Astrocyte (in vitro differentiated cells and primary cell): ENCODE measurements around the gene CHRDL2. TPM values are rescaled to one million over a fixed set of nuclear protein-coding genes. Genes with fewer than 3 reads are reported as not detected.

Source experiments
- DNase-seq: peaks from one replicate; pipeline ENCODE4 v3.0.0-alpha.2; 2010; ENCODE audit warnings: low read depth
- FAIRE-seq: peaks from 2 replicates; lab custom pipeline; 2011; peaks lifted over from hg19 to GRCh38; lab: Jason Lieb, UNC
- H2AFZ ChIP-seq: 2 replicates; pipeline ENCODE4 v1.6.0; 2012; ENCODE audit warnings: low read depth, low read length, inconsistent platforms
- H3K27ac ChIP-seq: 2 replicates; pipeline ENCODE4 v1.5.1; 2011; ENCODE audit warnings: low read depth, low read length, inconsistent platforms
- H3K27me3 ChIP-seq: 2 replicates; pipeline ENCODE4 v1.6.0; 2011; ENCODE audit warnings: low read length, inconsistent platforms; ENCODE audit not compliant: insufficient read depth
- H3K36me3 ChIP-seq: 2 replicates; pipeline ENCODE4 v1.5.1; 2011; ENCODE audit warnings: low read length, inconsistent platforms; ENCODE audit not compliant: insufficient read depth
- H3K4me1 ChIP-seq: 2 replicates; pipeline ENCODE4 v1.5.1; 2011; ENCODE audit warnings: low read length, inconsistent platforms; ENCODE audit not compliant: insufficient read depth
- H3K4me2 ChIP-seq: 2 replicates; pipeline ENCODE4 v1.6.0; 2012; ENCODE audit warnings: low read length, inconsistent platforms
- H3K4me3 ChIP-seq: 2 replicates; pipeline ENCODE4 v1.5.1; 2011; ENCODE audit warnings: low read depth, mild to moderate bottlenecking, low read length, inconsistent platforms; ENCODE audit not compliant: insufficient read depth
- H3K79me2 ChIP-seq: 2 replicates; pipeline ENCODE4 v1.6.0; 2012; ENCODE audit warnings: mild to moderate bottlenecking, low read length, inconsistent platforms; ENCODE audit not compliant: insufficient read depth
- H3K9ac ChIP-seq: 2 replicates; pipeline ENCODE4 v1.6.0; 2012; ENCODE audit warnings: mild to moderate bottlenecking, low read length, inconsistent platforms
- H3K9me3 ChIP-seq: 2 replicates; pipeline ENCODE4 v1.5.1; 2012; ENCODE audit warnings: low read depth, mild to moderate bottlenecking, low read length, inconsistent platforms; ENCODE audit not compliant: insufficient read depth
- H4K20me1 ChIP-seq: 2 replicates; pipeline ENCODE4 v1.6.0; 2012; ENCODE audit warnings: low read length, inconsistent platforms; ENCODE audit not compliant: insufficient read depth
- H3K27ac Mint-ChIP-seq: one replicate; pipeline ENCODE4 v1.8.0; 2021; ENCODE audit warnings: mild to moderate bottlenecking, mixed read lengths; ENCODE audit not compliant: unreplicated experiment
- H3K27me3 Mint-ChIP-seq: one replicate; pipeline ENCODE4 v1.8.0; 2021; ENCODE audit warnings: low read depth, mixed read lengths; ENCODE audit not compliant: unreplicated experiment
- H3K36me3 Mint-ChIP-seq: one replicate; pipeline ENCODE4 v1.8.0; 2021; ENCODE audit warnings: low read depth, mixed read lengths; ENCODE audit not compliant: unreplicated experiment
- H3K4me1 Mint-ChIP-seq: one replicate; pipeline ENCODE4 v1.8.0; 2021; ENCODE audit warnings: low read depth, mixed read lengths; ENCODE audit not compliant: unreplicated experiment
- H3K4me3 Mint-ChIP-seq: one replicate; pipeline ENCODE4 v1.8.0; 2021; ENCODE audit warnings: mild to moderate bottlenecking, moderate library complexity, mixed read lengths; ENCODE audit not compliant: unreplicated experiment
- H3K9me3 Mint-ChIP-seq: one replicate; pipeline ENCODE4 v1.8.0; 2021; ENCODE audit warnings: mild to moderate bottlenecking, mixed read lengths; ENCODE audit not compliant: unreplicated experiment
- CTCF ChIP-seq: IDR thresholded peaks from 2 replicates; pipeline ENCODE4 v1.5.1; 2011; ENCODE audit warnings: low read depth, mild to moderate bottlenecking, inconsistent platforms, low read length, moderate library complexity; ENCODE audit not compliant: insufficient read depth
- EZH2 ChIP-seq: IDR thresholded peaks from 2 replicates; pipeline ENCODE4 v1.6.1; 2012; ENCODE audit warnings: mild to moderate bottlenecking, low read length, inconsistent platforms; ENCODE audit not compliant: insufficient read depth
- total RNA-seq: library from RNA; stranded (reverse); gene quantifications from 2 replicates; pipeline ENCODE4 v1.2.1, GENCODE V29; 2021

Gene CHRDL2
- total RNA-seq, 1 donor from 2014 or later: not detected

- no peak for FAIRE-seq
- no peaks in the 10 kb centered on the region for H3K4me1 ChIP-seq
- H3K27me3 ChIP-seq: peaks cover 41% of the 10 kb centered on the region
Measured at GRCh38 chr11:74725701-74726100, 5.5 kb downstream of the CHRDL2 start.

DNA sequence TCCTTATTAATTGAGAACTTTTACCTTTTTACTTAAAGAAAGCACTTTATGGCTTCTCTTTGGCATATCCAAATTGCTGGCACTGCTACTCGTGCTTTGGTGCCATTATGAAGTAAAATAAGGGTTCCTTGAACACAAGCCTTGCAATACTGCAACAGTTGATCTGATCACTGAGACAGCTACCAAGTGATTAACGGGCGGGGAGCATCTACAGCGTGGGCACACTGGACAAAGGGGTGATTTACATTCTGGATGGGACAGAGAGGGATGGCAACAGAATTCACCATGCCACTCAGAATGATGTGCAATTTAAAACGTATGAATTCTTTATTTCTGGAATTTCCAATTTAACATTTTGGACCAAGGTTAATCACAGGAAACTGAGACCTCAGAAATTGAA lies 7.7 kb downstream of the CHRDL2 start:
- Histone ChIP-seq H3K9ac (no peak overlapping the region), H3K9me3 (no peaks in the 10 kb centered on the region), H3K4me3 (no peak overlapping the region), H3K4me2 (no peak overlapping the region), H2AFZ (no peak overlapping the region), H3K36me3 (no peaks in the 10 kb centered on the region), H3K27me3 (peaks cover 20% of the 10 kb centered on the region), H4K20me1 (no peaks in the 10 kb centered on the region), H3K27ac (no peak overlapping the region), H3K79me2 (no peaks in the 10 kb centered on the region), H3K4me1 (no peaks in the 10 kb centered on the region)
- DNase-seq (no peak), FAIRE-seq (no peak)
- peaks cover 69% of the 10 kb centered on the region for H3K27me3 Mint-ChIP-seq
- H3K27ac Mint-ChIP-seq: no peak overlapping the region
- H3K36me3 Mint-ChIP-seq: no peaks in the 10 kb centered on the region
- no peaks in the 10 kb centered on the region for H3K4me1 Mint-ChIP-seq
- no peak overlapping the region for H3K4me3 Mint-ChIP-seq
- TF ChIP-seq CTCF (no peak), EZH2 (no peak)
- H3K9me3 Mint-ChIP-seq: no peaks in the 10 kb centered on the region

More at GRCh38 chr11:74725701-74726100, 5.5 kb downstream of the CHRDL2 start:
- no peak overlapping the region for H2AFZ ChIP-seq
- Mint-ChIP-seq H3K4me1 (no peaks in the 10 kb centered on the region), H3K4me3 (no peak overlapping the region), H3K36me3 (no peaks in the 10 kb centered on the region), H3K27me3 (peaks cover 82% of the 10 kb centered on the region), H3K9me3 (no peaks in the 10 kb centered on the region), H3K27ac (no peak overlapping the region)
- TF ChIP-seq EZH2: no peak
- TF ChIP-seq CTCF: no peak
- no peak overlapping the region for H3K27ac ChIP-seq
- no peak for DNase-seq
- H3K4me2 ChIP-seq: no peak overlapping the region
- H3K79me2 ChIP-seq: no peaks in the 10 kb centered on the region
- H3K9me3 ChIP-seq: no peaks in the 10 kb centered on the region
- H4K20me1 ChIP-seq: no peaks in the 10 kb centered on the region
- H3K4me3 ChIP-seq: no peak overlapping the region
- no peaks in the 10 kb centered on the region for H3K36me3 ChIP-seq
- no peak overlapping the region for H3K9ac ChIP-seq

DNA sequence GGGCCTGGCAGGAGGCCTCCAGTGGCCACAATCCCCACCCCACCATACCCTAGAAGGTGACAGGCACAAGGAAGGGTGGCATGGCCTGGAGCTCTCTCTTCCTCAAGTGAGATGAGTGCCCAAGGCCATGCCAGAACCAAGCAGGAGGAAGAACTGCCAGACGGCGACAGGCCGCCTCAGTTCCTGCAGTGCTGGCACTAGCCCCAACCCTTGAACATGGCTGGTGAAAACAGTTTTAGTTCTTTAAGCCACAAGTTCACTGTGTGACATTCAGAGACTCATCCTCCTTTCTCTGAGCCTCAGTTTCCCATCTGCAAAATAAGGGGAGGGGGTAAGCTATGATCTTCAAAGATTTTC lies 9.8 kb downstream of the CHRDL2 start:
- TF ChIP-seq EZH2 (no peak), CTCF (no peak)
- FAIRE-seq (no peak), DNase-seq (no peak)
- Histone ChIP-seq H3K27ac (no peak overlapping the region), H3K4me1 (no peaks in the 10 kb centered on the region), H3K79me2 (no peaks in the 10 kb centered on the region), H3K9ac (no peak overlapping the region), H3K9me3 (no peaks in the 10 kb centered on the region), H3K4me3 (no peak overlapping the region), H3K27me3 (peaks cover 17% of the 10 kb centered on the region), H3K4me2 (no peak overlapping the region), H3K36me3 (no peaks in the 10 kb centered on the region), H2AFZ (no peak overlapping the region), H4K20me1 (no peaks in the 10 kb centered on the region)
- Mint-ChIP-seq H3K27me3 (peaks cover 54% of the 10 kb centered on the region), H3K4me3 (no peak overlapping the region), H3K4me1 (peaks cover 3% of the 10 kb centered on the region), H3K36me3 (no peaks in the 10 kb centered on the region), H3K9me3 (peaks cover 2% of the 10 kb centered on the region), H3K27ac (no peak overlapping the region)
